WERI-Rb-1 (cell line): Measurements from ENCODE around the gene GID4.

Source experiments
- DNase-seq: peaks from one replicate; pipeline ENCODE4 v3.0.0-alpha.2; 2020
- H3K27ac ChIP-seq: fragments of 250-450 bp; sonication (Bioruptor Pico); 2 replicates; pipeline ENCODE4 v1.5.1; 2020; ENCODE audit warnings: mild to moderate bottlenecking, moderate library complexity
- H3K27me3 ChIP-seq: fragments of 250-450 bp; sonication (Bioruptor Pico); 2 replicates; pipeline ENCODE4 v1.5.1; 2021; ENCODE audit warnings: mild to moderate bottlenecking, low read depth, moderate library complexity; ENCODE audit not compliant: insufficient read depth, severe bottlenecking
- H3K36me3 ChIP-seq: fragments of 250-450 bp; sonication (Bioruptor Pico); 2 replicates; pipeline ENCODE4 v1.5.1; 2020; ENCODE audit warnings: mild to moderate bottlenecking, moderate library complexity
- H3K4me3 ChIP-seq: 2 replicates; pipeline ENCODE4 v1.5.1; 2011; ENCODE audit warnings: low read depth, mild to moderate bottlenecking, control low read depth, low read length
- H3K9me3 ChIP-seq: fragments of 250-450 bp; sonication (Bioruptor Pico); 2 replicates; pipeline ENCODE4 v1.5.1; 2021; ENCODE audit warnings: mild to moderate bottlenecking, moderate library complexity; ENCODE audit not compliant: severe bottlenecking
- TF ChIP-seq, protein P1 (sequence below): IDR thresholded peaks from 2 replicates; pipeline ENCODE4 v1.5.1; 2011; ENCODE audit warnings: low read depth, mild to moderate bottlenecking, control low read depth, inconsistent platforms, low read length

The GID4 gene

DNA sequence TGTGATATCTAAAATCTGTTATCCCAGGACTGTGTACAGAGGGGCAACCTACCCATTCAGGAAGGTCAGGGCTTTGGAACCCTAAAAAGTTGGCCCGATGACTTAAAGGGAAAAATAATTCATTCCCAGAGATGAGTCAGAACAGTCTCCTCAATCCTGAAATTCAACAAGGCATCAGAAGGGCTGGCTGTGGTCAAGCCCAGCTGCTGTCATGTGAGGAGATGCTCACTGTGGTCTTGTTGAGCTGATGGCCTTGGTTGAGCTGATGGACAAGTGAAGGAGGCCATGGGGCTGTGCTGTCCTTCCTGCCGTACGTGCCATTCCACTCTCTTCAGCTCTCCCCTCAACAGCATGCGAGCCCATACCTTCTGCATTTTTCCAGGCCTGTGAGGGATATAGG lies 27.7 kb downstream of the GID4 start:
- no peak for DNase-seq
- peaks cover 23% of the 10 kb centered on the region for H3K36me3 ChIP-seq
- H3K4me3 ChIP-seq = no peak overlapping the region
- no peaks in the 10 kb centered on the region for H3K9me3 ChIP-seq
- TF ChIP-seq, protein P1, sequence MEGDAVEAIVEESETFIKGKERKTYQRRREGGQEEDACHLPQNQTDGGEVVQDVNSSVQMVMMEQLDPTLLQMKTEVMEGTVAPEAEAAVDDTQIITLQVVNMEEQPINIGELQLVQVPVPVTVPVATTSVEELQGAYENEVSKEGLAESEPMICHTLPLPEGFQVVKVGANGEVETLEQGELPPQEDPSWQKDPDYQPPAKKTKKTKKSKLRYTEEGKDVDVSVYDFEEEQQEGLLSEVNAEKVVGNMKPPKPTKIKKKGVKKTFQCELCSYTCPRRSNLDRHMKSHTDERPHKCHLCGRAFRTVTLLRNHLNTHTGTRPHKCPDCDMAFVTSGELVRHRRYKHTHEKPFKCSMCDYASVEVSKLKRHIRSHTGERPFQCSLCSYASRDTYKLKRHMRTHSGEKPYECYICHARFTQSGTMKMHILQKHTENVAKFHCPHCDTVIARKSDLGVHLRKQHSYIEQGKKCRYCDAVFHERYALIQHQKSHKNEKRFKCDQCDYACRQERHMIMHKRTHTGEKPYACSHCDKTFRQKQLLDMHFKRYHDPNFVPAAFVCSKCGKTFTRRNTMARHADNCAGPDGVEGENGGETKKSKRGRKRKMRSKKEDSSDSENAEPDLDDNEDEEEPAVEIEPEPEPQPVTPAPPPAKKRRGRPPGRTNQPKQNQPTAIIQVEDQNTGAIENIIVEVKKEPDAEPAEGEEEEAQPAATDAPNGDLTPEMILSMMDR = no peak
- H3K27ac ChIP-seq = no peak overlapping the region
- no peaks in the 10 kb centered on the region for H3K27me3 ChIP-seq

DNA sequence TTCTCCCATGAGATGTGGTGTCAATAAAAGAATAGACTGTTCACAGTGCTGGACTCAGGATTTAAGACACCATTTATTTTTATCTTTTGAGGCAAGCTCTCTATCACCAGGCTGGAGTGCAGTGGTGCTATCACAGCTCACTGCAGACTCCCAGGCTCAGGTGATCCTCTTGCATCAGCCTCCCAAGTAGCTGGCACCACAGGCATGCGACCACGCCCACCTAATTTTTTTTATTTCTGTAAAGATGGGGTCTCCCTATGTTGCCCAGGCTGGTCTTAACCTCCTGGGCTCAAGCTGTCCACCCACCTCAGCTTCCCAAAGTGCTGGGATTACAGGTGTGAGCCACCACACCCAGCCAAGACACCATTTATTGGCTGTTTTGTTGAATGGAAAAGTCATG lies 29.9 kb downstream of the GID4 start:
- no peak overlapping the region for H3K27ac ChIP-seq
- H3K36me3 ChIP-seq = peaks cover 12% of the 10 kb centered on the region
- TF ChIP-seq, protein P1 = no peak

DNA sequence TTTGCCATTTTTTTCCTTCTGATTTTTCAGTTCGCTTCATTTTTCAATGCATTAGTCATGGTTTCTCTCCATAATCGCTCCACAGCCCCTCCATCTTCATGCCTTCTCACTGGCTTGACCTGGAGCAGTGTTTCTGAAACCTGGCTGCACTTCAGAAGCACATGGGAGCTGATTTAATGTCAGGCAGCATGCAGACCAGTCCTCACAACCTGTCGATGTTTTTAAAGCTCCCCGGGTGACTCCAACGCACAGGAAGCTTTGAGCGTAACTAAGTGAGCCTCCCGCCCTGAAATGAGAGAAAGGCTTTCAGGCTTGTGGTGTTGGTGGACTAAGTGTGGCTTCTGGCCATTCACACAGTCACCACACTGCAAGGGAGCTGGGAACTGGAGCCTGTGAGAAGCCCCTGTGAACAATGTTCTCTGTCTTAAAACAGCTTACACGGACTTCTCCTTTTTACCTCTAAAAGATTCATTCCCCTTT lies 31.7 kb downstream of the GID4 start:
- Histone ChIP-seq H3K36me3 (no peaks in the 10 kb centered on the region), H3K27ac (peak overlapping the region; percentile 55), H3K9me3 (no peaks in the 10 kb centered on the region), H3K4me3 (peak overlapping the region; percentile 3; the same call in 1 of the 2 replicates), H3K27me3 (no peaks in the 10 kb centered on the region)
- TF ChIP-seq, protein P1 = no peak
- peak; percentile 61 for DNase-seq

More for the DNA sequence above, 29.9 kb downstream of the GID4 start:
- Histone ChIP-seq H3K27me3 (no peaks in the 10 kb centered on the region), H3K9me3 (no peaks in the 10 kb centered on the region), H3K4me3 (no peak overlapping the region)
- DNase-seq = no peak

DNA sequence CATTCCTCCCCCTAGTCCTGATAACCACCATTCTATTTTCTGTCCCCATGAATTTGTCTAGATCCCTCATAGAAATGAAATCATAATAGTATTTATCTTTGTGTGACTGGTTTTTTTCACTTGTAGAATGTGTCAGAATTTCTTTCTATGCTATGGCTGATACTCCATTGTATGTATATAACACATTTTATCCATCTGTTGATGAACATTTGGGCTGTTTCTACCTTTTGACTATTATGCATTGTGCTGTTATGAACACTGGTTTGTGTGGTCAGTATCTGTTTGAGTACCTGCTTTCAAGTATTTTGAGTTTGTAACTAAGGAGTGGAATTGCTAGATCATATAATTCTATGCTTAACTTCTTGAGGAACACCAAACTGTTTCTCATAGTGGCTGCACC lies 32.5 kb downstream of the GID4 start:
- DNase-seq = no peak
- TF ChIP-seq, protein P1 = no peak
- peak overlapping the region; percentile 55; the same call in 1 of the 2 replicates for H3K27ac ChIP-seq
- no peaks in the 10 kb centered on the region for H3K27me3 ChIP-seq
- no peaks in the 10 kb centered on the region for H3K36me3 ChIP-seq
- H3K9me3 ChIP-seq = no peaks in the 10 kb centered on the region
- no peak overlapping the region for H3K4me3 ChIP-seq

DNA sequence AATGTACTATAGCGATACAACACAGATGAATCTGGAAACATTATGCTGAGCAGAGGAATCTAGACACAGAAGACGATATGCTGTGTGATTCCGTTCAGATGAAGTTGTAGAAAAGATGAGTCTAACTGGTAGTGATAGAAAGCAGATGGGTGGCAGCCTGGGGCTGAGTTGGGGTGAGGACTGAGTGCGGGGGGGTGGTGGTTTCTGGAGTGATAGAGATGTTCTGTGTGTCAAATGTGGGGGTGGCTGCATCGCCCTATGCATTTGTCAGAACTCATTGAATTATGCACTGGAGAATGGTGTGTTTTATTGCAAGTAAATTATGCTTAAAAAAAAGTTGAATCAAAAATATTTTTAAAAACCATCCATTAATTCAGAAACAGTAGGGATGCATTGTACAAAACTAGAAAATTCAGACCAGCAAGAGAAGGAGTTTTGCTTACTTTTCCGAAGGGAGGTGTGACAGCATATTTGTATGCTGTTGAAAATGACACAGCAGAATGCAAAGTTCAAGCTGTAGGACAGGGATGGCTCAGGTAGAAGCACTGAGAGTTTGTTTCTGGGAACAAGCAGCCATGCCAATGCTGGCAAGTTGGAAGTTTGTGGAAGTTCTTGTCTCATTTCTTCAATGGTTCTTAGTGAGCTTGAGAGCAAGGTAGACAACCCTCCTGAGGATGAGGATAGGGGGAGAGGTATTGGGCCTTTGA lies 35.5 kb downstream of the GID4 start:
- Histone ChIP-seq H3K27me3 (no peaks in the 10 kb centered on the region), H3K36me3 (no peaks in the 10 kb centered on the region), H3K9me3 (no peaks in the 10 kb centered on the region), H3K27ac (no peak overlapping the region), H3K4me3 (no peak overlapping the region)
- DNase-seq = no peak
- TF ChIP-seq, protein P1 = no peak

DNA sequence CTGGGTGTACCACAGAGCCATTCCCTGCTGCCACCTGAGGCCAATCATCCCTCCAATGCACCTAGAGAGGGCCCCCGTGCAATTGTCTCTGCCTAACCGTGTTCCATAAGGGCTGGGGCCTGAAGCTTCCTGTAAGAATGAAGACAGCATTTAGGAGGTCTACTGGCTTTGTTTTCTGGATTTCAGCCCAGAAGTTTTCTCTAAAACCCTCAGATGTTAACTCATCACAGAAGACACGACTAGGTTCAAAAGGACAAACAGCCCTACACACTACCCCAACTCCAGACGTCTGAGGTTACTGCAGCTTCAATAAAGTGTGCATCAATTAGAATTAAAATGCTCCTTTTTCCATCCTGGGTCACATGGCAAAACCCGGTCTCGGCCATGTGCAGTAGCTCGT lies 37.7 kb downstream of the GID4 start:
- Histone ChIP-seq H3K4me3 (no peak overlapping the region), H3K9me3 (no peaks in the 10 kb centered on the region), H3K27ac (peak overlapping the region; percentile 2), H3K27me3 (no peaks in the 10 kb centered on the region), H3K36me3 (no peaks in the 10 kb centered on the region)
- TF ChIP-seq, protein P1 = no peak
- no peak for DNase-seq
